Central memory CD4-positive, alpha-beta T cell (primary cell): ENCODE results near the gene KCNC2.

Source experiments
- DNase-seq: peaks from one replicate; pipeline ENCODE4 v3.0.0; 2022

The KCNC2 gene

DNA sequence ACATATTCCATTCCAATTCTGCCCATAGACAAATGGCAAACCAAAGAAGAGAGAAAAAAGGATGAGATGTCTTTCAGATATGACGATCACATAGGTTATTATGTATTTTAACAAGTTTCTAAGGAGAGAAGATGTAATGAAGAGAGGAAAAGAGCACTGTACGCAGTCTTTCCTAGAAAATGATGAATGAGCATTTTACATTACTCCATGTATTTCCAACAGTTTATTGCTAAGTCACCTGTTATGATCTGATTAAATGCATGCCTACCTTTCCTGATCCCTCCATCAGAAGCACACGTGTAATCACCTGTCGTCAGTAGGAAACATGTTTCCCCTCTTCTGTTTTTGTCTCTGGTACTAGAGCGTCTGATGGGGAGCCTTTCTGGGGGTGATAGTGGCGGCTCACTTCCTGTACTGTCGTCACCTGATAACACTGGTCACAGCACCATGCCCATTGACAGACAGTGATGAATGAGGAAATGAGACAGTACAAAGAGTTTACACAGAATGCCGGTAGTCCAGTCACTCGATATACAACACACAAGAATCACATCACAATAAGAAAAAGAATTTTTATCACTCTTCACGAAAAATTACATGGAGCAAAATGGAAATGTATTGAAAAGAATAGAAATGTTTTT lies 161.6 kb downstream of the KCNC2 start:
- no peak for DNase-seq

DNA sequence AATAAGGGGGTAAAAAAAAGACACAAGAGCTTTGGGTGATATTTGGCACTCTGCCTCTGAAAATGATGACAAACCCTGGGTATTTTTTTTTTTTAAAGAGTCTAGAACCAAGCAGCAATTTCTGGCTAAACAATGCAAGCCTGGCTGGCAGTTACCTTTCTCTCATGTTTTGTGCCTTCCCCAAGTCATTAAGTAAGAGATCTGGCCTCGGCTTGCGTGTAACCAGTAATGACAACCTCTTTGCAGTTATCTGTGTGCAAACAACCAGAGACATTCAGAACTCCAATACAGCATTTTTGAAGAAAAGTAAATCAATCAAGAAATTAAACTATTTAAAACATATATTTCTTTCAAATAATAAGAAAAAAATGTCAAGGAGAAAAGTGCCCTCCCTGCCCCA lies 167.5 kb downstream of the KCNC2 start:
- DNase-seq = no peak

DNA sequence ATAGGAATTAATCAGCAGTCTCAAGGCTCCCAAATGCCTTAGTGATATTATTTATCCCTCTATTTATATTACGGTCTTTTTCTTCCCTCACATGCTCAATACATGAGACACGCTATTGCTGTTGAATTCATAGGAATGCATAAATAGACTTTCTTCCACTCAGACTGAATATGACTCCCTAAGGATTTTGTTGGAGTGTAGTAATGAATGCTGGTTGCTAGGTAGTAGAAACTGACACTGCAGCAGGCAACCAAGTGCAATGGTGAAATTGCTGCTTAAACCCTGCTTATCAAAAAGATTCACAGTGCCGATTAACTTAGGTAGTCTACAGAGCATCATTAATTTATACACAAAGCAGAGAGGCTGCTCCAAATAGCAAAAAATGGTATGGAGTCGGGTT lies 168.2 kb downstream of the KCNC2 start:
- DNase-seq = no peak

DNA sequence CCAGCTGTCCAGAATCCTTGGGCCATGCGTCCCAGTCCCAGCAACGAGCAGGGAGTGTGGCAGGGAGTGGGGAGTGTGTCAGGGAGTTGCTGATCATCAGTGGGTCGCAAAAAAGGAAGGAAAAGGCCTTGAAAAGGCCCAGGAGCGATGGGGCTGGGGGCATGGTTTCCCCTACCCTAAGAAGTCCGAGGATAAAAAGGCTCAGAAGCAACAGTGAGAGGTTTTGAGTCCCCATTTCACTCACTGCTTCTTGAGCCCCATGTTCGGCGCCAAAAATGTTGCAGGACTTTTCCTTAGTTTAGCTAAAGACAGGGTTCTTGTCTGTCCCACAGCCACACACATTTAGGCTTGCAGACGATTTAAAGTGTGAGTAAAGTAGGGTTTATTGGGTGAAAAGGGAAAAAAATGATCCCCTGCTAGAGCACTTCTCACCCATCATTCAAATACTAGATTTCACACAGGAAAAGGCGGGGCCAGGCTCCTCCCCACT lies 189.5 kb downstream of the KCNC2 start:
- no peak for DNase-seq

DNA sequence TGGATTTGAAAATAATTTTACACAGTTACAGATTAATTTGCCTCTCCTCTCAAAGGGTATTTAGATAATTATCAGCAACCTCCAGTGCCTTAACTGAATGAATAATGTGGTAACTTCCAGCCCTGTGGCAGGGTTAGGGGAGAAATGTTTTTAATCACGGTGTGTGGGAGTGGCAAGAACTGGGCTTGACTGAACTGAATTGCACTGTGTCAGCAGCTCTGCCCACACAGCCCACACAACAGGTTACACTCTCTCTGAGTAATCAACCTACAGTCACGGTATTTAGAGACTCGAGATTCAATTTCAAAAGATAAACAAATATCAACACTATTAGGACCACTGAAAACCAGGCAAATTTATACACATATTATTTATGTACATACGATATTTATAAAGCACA lies 198.5 kb downstream of the KCNC2 start:
- DNase-seq = no peak

DNA sequence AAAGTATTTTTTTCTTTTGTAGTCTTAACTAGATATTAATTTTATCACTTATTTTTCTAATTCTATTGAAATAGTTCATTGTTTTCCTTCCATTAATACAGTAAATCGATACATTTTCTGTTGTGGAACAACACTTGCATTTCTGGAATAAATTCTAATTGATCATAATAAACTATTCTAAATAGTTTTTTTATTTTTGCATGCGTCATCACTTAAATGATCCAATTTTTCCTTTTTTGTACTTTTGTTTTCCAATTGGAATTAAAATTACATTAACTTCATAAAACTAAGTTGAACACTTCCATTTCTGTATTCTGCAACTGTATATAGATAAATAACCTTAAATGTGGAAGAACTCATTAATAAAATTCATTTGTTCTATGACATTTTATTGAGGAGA lies 202.5 kb downstream of the KCNC2 start:
- no peak for DNase-seq

DNA sequence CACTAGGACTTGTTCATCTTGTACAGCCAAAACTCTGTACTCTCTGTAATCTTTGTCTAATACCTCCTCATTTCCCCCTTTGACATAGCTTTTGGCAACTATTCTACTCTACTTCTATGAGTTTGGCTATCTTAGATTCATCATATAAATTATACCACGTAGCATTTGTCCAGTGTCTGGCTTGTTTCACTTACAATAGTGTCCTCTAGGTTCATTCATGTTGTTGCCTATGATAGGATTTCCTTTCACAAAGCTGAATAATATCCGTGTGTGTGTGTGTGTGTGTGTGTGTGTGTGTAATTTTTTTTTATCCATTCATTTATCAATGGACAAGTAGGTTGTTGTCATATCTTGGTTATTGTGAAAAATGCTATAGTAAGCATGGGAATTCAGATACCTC lies 209.5 kb downstream of the KCNC2 start:
- DNase-seq = no peak

DNA sequence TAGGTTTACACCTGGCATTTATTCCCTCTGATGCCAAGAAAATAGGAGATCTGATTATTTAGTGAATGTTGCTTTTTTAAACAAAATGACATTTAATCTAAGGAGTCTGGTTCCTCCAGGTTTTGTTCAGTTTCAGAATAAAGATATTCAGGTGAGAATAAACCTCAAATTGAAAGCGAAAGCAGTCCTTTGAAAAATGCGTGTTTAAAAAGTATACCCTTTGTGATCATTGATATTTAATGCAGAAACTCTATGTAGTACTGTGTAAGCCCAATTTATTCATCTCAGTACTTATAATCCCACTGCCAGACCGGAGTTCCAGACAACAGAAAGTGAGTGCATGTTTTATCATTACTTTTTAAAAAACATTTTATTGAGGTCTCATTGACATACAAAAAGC lies 210.2 kb downstream of the KCNC2 start:
- no peak for DNase-seq
